ENCODE measurements around the gene DPP4.

DNA sequence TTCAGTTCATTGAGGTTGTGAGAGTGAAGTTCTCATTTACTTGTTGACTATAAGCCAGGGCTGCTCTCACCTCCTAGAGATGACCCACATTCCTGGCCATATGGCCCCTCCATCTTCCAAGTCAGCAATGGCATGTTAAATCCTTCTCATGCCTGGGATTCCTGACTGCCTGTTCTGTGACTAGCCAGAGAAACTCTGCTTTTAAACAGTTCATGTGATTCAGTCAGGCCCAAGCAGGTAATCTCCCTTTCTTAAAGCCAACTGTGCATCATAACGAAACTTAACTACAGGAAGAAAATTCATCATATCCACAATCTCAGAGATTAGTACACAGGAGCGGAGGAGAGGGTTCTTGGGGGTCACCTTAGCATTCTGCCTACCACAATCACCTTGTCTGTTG lies 11.5 kb downstream of the DPP4 start:
- TF ChIP-seq, protein P1, sequence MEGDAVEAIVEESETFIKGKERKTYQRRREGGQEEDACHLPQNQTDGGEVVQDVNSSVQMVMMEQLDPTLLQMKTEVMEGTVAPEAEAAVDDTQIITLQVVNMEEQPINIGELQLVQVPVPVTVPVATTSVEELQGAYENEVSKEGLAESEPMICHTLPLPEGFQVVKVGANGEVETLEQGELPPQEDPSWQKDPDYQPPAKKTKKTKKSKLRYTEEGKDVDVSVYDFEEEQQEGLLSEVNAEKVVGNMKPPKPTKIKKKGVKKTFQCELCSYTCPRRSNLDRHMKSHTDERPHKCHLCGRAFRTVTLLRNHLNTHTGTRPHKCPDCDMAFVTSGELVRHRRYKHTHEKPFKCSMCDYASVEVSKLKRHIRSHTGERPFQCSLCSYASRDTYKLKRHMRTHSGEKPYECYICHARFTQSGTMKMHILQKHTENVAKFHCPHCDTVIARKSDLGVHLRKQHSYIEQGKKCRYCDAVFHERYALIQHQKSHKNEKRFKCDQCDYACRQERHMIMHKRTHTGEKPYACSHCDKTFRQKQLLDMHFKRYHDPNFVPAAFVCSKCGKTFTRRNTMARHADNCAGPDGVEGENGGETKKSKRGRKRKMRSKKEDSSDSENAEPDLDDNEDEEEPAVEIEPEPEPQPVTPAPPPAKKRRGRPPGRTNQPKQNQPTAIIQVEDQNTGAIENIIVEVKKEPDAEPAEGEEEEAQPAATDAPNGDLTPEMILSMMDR (optimal IDR thresholded peaks at IDR 0.05 in 1 of 3, IDR thresholded peaks at IDR 0.05 in 1 of 3, conservative IDR thresholded peaks at IDR 0.05 in 1 of 3; ENCODE audit: extremely low read depth in 1 of 3, insufficient read depth in 2 of 3, low read length in 3 of 3) = no peak
- TF ChIP-seq EZH2 (IDR thresholded peaks at IDR 0.05; ENCODE audit: low read length) = no peak

Data from keratinocyte (primary cell).